WTC11 (cell line): ENCODE data around the gene MEIS1. TPM values are rescaled to one million over a fixed set of nuclear protein-coding genes. Genes with fewer than 3 reads are reported as not detected.

ENCODE experiments used
- ATAC-seq: fragments of 200-7000 bp; cut with Tn5 transposase; 2 replicates; pipeline ENCODE4 v1.10.0; 2021; ENCODE audit warnings: mild to moderate bottlenecking, moderate library complexity
- CTCF ChIA-PET: fragments of 300-600 bp; sonication (Branson Sonifier 250); formaldehyde crosslinking; loops from one replicate; lab custom pipeline; 2021; ENCODE audit warnings: antibody characterized with exemption; lab: Charles Lee
- POLR2A ChIA-PET: fragments of 350-600 bp; sonication (Branson Sonifier 250); formaldehyde crosslinking; loops from one replicate; lab custom pipeline; 2021; ENCODE audit warnings: antibody characterized with exemption; lab: Charles Lee
- DNase-seq: peaks from one replicate; pipeline ENCODE4 v3.0.0; 2021; ENCODE audit warnings: low spot score
- H3K27ac Mint-ChIP-seq: 2 replicates; pipeline ENCODE4 v1.8.0; 2021; ENCODE audit warnings: mixed read lengths
- H3K27me3 Mint-ChIP-seq: 2 replicates; pipeline ENCODE4 v1.8.0; 2021; ENCODE audit warnings: low read depth, mild to moderate bottlenecking, moderate library complexity, mixed read lengths
- H3K36me3 Mint-ChIP-seq: 2 replicates; pipeline ENCODE4 v1.8.0; 2021; ENCODE audit warnings: mixed read lengths
- H3K4me1 Mint-ChIP-seq: 2 replicates; pipeline ENCODE4 v1.8.0; 2022; ENCODE audit warnings: mixed read lengths
- H3K4me3 Mint-ChIP-seq: 2 replicates; pipeline ENCODE4 v1.8.0; 2021; ENCODE audit warnings: mild to moderate bottlenecking, moderate library complexity, mixed read lengths
- H3K9me3 Mint-ChIP-seq: 2 replicates; pipeline ENCODE4 v1.8.0; 2021; ENCODE audit warnings: mixed read lengths
- CBFB ChIP-seq: sonication (generic); formaldehyde crosslinking; IDR thresholded peaks from 2 replicates; pipeline ENCODE4 v1.8.1; 2022; ENCODE audit warnings: mild to moderate bottlenecking, low read depth, missing genetic modification reagents
- CDX4 ChIP-seq: fragments of 250-450 bp; sonication (Bioruptor Pico); IDR thresholded peaks from 2 replicates; pipeline ENCODE4 v1.9.0; 2021; ENCODE audit warnings: moderate library complexity, mild to moderate bottlenecking, inconsistent platforms, borderline replicate concordance
- CREB1 ChIP-seq: sonication (generic); formaldehyde crosslinking; IDR thresholded peaks from 2 replicates; pipeline ENCODE4 v1.8.0; 2023; ENCODE audit warnings: mild to moderate bottlenecking, missing genetic modification reagents
- ERG ChIP-seq: fragments of 250-450 bp; sonication (Bioruptor Pico); IDR thresholded peaks from 2 replicates; pipeline ENCODE4 v1.8.0; 2021; ENCODE audit warnings: mild to moderate bottlenecking
- FOXK1 ChIP-seq: sonication (generic); formaldehyde crosslinking; IDR thresholded peaks from 2 replicates; pipeline ENCODE4 v1.8.0; 2022; ENCODE audit warnings: mild to moderate bottlenecking, moderate library complexity, missing genetic modification reagents
- GABPB1 ChIP-seq: sonication (generic); formaldehyde crosslinking; IDR thresholded peaks from 2 replicates; pipeline ENCODE4 v1.8.1; 2023; ENCODE audit warnings: mild to moderate bottlenecking, missing genetic modification reagents
- GTF2I ChIP-seq: fragments of 250-450 bp; sonication (Bioruptor Pico); conservative IDR thresholded peaks from 2 replicates; pipeline ENCODE4 v1.4.0; 2021; ENCODE audit warnings: mild to moderate bottlenecking
- IRF2 ChIP-seq: sonication (generic); formaldehyde crosslinking; IDR thresholded peaks from 2 replicates; pipeline ENCODE4 v1.8.0; 2022; ENCODE audit warnings: low read depth, missing genetic modification reagents, borderline replicate concordance
- MYBL2 ChIP-seq: sonication (generic); formaldehyde crosslinking; IDR thresholded peaks from 2 replicates; pipeline ENCODE4 v1.8.1; 2023; ENCODE audit warnings: mild to moderate bottlenecking, moderate library complexity, missing genetic modification reagents
- NR3C1 ChIP-seq: sonication (generic); formaldehyde crosslinking; conservative IDR thresholded peaks from 2 replicates; pipeline ENCODE4 v1.8.1; 2023; ENCODE audit warnings: low read depth, mild to moderate bottlenecking, missing genetic modification reagents
- SMAD3 ChIP-seq: sonication (generic); formaldehyde crosslinking; IDR thresholded peaks from 2 replicates; pipeline ENCODE4 v1.8.0; 2022; ENCODE audit warnings: missing genetic modification reagents, mild to moderate bottlenecking, borderline replicate concordance
- SMAD4 ChIP-seq: sonication (generic); formaldehyde crosslinking; IDR thresholded peaks from 2 replicates; pipeline ENCODE4 v1.8.0; 2022; ENCODE audit warnings: mild to moderate bottlenecking, missing genetic modification reagents
- TEAD1 ChIP-seq: sonication (generic); formaldehyde crosslinking; IDR thresholded peaks from 2 replicates; pipeline ENCODE4 v1.8.0; 2022; ENCODE audit warnings: mild to moderate bottlenecking, missing genetic modification reagents
- TP53 ChIP-seq: sonication (generic); formaldehyde crosslinking; IDR thresholded peaks from 2 replicates; pipeline ENCODE4 v1.8.1; 2023; ENCODE audit warnings: mild to moderate bottlenecking, missing genetic modification reagents
- USF2 ChIP-seq: sonication (generic); formaldehyde crosslinking; IDR thresholded peaks from 2 replicates; pipeline ENCODE4 v1.8.1; 2023; ENCODE audit warnings: mild to moderate bottlenecking, missing genetic modification reagents, moderate library complexity
- ZNF425 ChIP-seq: fragments of 250-450 bp; sonication (Bioruptor Pico); conservative IDR thresholded peaks from 2 replicates; pipeline ENCODE4 v1.9.0; 2021; ENCODE audit warnings: mild to moderate bottlenecking
- total RNA-seq: library from RNA; stranded (reverse); gene quantifications from 3 replicates; pipeline ENCODE4 v1.2.3, GENCODE V29; 2021
- TF ChIP-seq, protein P1 (sequence below): sonication (generic); formaldehyde crosslinking; IDR thresholded peaks from 2 replicates; pipeline ENCODE4 v1.8.0; 2022; ENCODE audit warnings: mild to moderate bottlenecking, missing genetic modification reagents
- TF ChIP-seq, protein P2 (sequence below): sonication (generic); formaldehyde crosslinking; IDR thresholded peaks from 2 replicates; pipeline ENCODE4 v1.8.1; 2022; ENCODE audit warnings: mild to moderate bottlenecking, missing genetic modification reagents, moderate library complexity, borderline replicate concordance
- TF ChIP-seq, protein P3 (sequence below): sonication (generic); formaldehyde crosslinking; conservative IDR thresholded peaks from 2 replicates; pipeline ENCODE4 v1.8.1; 2023; ENCODE audit warnings: mild to moderate bottlenecking, low read depth, missing genetic modification reagents, moderate library complexity
- TF ChIP-seq, protein P4 (sequence below): sonication (generic); formaldehyde crosslinking; IDR thresholded peaks from 2 replicates; pipeline ENCODE4 v1.8.0; 2022; ENCODE audit warnings: missing genetic modification reagents

MEIS1 gene
- total RNA-seq, 1 experiment from 2014 or later: 0.48 TPM

DNA sequence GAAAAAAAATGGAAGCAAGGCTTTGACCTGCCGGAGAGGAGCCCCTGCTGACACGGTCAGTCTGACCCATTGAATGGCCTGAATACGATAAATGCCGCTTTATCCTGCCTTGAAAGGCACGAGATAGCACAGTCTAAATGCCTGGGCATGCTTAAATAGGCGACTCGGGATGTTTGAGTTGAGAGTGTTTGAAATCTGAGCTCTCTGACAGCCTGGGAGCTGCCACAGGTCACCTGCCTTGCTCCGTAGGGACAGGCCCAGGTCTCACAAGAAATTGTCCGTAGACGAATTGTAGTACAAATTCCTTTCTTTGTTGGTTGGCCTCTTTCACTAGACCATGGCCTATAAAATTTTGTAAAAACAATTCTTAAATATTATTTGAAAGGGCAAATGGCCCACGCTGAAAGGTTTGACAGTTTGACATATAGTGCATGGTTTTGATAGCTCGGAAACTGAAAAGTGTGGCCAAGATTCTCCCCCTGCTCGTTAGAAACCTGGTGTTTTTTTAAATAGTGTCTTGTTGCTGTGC, 72.8 kb downstream of the MEIS1 start:
- H3K9me3 Mint-ChIP-seq: no peaks in the 10 kb centered on the region
- ATAC-seq (peak; percentile 85), DNase-seq (peak; percentile 47)
- ChIA-PET CTCF (interaction anchor here (0.9 to 1.9 kb wide), 4 partner anchors 9 to 589 kb away, joined by 3 to 5 read pairs (median 4); no protein-coding TSS in a partner anchor), POLR2A (no interaction called here)
- H3K4me1 Mint-ChIP-seq: peaks cover 51% of the 10 kb centered on the region
- TF ChIP-seq SMAD3 (CRISPR knock-in tag) (no peak), MYBL2 (CRISPR knock-in tag) (no peak), TEAD1 (peak; percentile 58; the same call in 1 of the 2 replicates), USF2 (CRISPR knock-in tag) (peak; percentile 33; the same call in 1 of the 2 replicates), GTF2I (CRISPR knock-in tag) (no peak), CBFB (CRISPR knock-in tag) (no peak), CDX4 (CRISPR knock-in tag) (no peak), GABPB1 (CRISPR knock-in tag) (no peak), FOXK1 (CRISPR knock-in tag) (no peak)
- TF ChIP-seq, protein P1, sequence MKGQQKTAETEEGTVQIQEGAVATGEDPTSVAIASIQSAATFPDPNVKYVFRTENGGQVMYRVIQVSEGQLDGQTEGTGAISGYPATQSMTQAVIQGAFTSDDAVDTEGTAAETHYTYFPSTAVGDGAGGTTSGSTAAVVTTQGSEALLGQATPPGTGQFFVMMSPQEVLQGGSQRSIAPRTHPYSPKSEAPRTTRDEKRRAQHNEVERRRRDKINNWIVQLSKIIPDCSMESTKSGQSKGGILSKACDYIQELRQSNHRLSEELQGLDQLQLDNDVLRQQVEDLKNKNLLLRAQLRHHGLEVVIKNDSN (CRISPR knock-in tag): peak; percentile 38; the same call in 1 of the 2 replicates
- H3K4me3 Mint-ChIP-seq: peak overlapping the region; percentile 55
- H3K27ac Mint-ChIP-seq: peak overlapping the region; percentile 85
- H3K36me3 Mint-ChIP-seq: no peaks in the 10 kb centered on the region
- H3K27me3 Mint-ChIP-seq: peaks cover 4% of the 10 kb centered on the region; the same call in 1 of the 2 replicates

DNA sequence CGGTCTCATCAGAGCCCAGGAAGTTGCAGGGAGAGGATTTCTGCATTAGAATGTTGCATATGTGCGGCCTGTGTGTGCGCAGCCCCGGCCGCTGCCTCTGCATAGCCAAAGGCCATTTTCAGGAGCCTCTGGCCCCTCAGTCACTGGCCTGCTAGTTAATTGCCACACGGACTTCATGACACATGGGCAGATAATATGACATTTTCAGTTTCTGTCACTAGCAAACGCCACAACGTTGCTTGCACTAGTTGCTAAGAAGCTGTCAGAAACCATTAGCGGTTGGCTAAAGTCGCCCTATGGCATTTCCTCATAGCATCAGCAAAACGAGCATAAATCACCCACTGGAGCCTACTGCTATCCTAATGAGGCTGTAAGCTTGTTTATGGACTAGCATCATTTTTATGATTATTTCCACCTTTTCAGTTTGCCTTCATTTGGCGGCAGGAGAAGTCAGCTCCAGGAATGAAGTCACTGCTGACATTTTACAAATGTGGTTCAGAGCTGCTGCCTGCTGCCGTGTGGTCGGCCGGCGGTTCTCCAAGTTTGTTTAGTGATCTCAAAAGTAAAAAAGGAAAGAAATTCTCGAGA, 73.7 kb downstream of the MEIS1 start:
- POLR2A ChIA-PET: no interaction called here
- CTCF ChIA-PET: interaction anchor here (0.9 to 1.9 kb wide), 3 partner anchors 10 to 589 kb away, joined by 3 to 5 read pairs (median 4); no protein-coding TSS in a partner anchor
- peaks cover 4% of the 10 kb centered on the region; the same call in 1 of the 2 replicates for H3K27me3 Mint-ChIP-seq
- DNase-seq (no peak), ATAC-seq (peak; percentile 38)
- H3K36me3 Mint-ChIP-seq: no peaks in the 10 kb centered on the region
- H3K27ac Mint-ChIP-seq: 0 out of 2 replicates have a peak overlapping the region, but pooled peaks have one; percentile 34
- H3K9me3 Mint-ChIP-seq: no peaks in the 10 kb centered on the region
- H3K4me3 Mint-ChIP-seq: peak overlapping the region; percentile 55
- H3K4me1 Mint-ChIP-seq: peaks cover 51% of the 10 kb centered on the region
- TF ChIP-seq CREB1 (CRISPR knock-in tag): no peak
- no peak for TF ChIP-seq NR3C1 (CRISPR knock-in tag)
- TF ChIP-seq SMAD4 (CRISPR knock-in tag): no peak
- TF ChIP-seq, protein P2, sequence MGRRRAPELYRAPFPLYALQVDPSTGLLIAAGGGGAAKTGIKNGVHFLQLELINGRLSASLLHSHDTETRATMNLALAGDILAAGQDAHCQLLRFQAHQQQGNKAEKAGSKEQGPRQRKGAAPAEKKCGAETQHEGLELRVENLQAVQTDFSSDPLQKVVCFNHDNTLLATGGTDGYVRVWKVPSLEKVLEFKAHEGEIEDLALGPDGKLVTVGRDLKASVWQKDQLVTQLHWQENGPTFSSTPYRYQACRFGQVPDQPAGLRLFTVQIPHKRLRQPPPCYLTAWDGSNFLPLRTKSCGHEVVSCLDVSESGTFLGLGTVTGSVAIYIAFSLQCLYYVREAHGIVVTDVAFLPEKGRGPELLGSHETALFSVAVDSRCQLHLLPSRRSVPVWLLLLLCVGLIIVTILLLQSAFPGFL: no peak
- TF ChIP-seq IRF2: no peak
- no peak for TF ChIP-seq TP53 (CRISPR knock-in tag)
- TF ChIP-seq ZNF425: no peak
- TF ChIP-seq ERG (CRISPR knock-in tag): no peak
- TF ChIP-seq, protein P3, sequence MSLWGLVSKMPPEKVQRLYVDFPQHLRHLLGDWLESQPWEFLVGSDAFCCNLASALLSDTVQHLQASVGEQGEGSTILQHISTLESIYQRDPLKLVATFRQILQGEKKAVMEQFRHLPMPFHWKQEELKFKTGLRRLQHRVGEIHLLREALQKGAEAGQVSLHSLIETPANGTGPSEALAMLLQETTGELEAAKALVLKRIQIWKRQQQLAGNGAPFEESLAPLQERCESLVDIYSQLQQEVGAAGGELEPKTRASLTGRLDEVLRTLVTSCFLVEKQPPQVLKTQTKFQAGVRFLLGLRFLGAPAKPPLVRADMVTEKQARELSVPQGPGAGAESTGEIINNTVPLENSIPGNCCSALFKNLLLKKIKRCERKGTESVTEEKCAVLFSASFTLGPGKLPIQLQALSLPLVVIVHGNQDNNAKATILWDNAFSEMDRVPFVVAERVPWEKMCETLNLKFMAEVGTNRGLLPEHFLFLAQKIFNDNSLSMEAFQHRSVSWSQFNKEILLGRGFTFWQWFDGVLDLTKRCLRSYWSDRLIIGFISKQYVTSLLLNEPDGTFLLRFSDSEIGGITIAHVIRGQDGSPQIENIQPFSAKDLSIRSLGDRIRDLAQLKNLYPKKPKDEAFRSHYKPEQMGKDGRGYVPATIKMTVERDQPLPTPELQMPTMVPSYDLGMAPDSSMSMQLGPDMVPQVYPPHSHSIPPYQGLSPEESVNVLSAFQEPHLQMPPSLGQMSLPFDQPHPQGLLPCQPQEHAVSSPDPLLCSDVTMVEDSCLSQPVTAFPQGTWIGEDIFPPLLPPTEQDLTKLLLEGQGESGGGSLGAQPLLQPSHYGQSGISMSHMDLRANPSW (CRISPR knock-in tag): no peak
- no peak for TF ChIP-seq GABPB1 (CRISPR knock-in tag)
- TF ChIP-seq, protein P4, sequence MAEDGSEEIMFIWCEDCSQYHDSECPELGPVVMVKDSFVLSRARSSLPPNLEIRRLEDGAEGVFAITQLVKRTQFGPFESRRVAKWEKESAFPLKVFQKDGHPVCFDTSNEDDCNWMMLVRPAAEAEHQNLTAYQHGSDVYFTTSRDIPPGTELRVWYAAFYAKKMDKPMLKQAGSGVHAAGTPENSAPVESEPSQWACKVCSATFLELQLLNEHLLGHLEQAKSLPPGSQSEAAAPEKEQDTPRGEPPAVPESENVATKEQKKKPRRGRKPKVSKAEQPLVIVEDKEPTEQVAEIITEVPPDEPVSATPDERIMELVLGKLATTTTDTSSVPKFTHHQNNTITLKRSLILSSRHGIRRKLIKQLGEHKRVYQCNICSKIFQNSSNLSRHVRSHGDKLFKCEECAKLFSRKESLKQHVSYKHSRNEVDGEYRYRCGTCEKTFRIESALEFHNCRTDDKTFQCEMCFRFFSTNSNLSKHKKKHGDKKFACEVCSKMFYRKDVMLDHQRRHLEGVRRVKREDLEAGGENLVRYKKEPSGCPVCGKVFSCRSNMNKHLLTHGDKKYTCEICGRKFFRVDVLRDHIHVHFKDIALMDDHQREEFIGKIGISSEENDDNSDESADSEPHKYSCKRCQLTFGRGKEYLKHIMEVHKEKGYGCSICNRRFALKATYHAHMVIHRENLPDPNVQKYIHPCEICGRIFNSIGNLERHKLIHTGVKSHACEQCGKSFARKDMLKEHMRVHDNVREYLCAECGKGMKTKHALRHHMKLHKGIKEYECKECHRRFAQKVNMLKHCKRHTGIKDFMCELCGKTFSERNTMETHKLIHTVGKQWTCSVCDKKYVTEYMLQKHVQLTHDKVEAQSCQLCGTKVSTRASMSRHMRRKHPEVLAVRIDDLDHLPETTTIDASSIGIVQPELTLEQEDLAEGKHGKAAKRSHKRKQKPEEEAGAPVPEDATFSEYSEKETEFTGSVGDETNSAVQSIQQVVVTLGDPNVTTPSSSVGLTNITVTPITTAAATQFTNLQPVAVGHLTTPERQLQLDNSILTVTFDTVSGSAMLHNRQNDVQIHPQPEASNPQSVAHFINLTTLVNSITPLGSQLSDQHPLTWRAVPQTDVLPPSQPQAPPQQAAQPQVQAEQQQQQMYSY (CRISPR knock-in tag): no peak
